Suprapubic skin (tissue), 4 donors: Measurements from ENCODE around the gene LGALS7. TPM values are rescaled to one million over a fixed set of nuclear protein-coding genes. Genes with fewer than 3 reads are reported as not detected.
A peak's percentile ranks its signal among the peaks of the same experiment; 100 is the strongest.

ENCODE experiments used
- DNase-seq, 2 donors: peaks; one replicate each; pipeline ENCODE4 v3.0.0-alpha.2; 2019; ENCODE audit warnings: low spot score in 2 of 2
- H3K27ac ChIP-seq: fragments of 200-600 bp; sonication (generic); one replicate; pipeline ENCODE4 v1.5.1; 2019
- H3K27me3 ChIP-seq: fragments of 200-600 bp; sonication (generic); one replicate; pipeline ENCODE4 v1.5.1; 2019
- H3K36me3 ChIP-seq: fragments of 200-600 bp; sonication (generic); one replicate; pipeline ENCODE4 v1.5.1; 2019
- H3K4me1 ChIP-seq: fragments of 200-600 bp; sonication (generic); one replicate; pipeline ENCODE4 v1.5.1; 2019
- H3K4me3 ChIP-seq: fragments of 200-600 bp; sonication (generic); one replicate; pipeline ENCODE4 v1.5.1; 2019; ENCODE audit warnings: mild to moderate bottlenecking
- H3K9me3 ChIP-seq: fragments of 200-600 bp; sonication (generic); one replicate; pipeline ENCODE4 v1.5.1; 2019
- CTCF ChIP-seq, 2 donors: fragments of 200-600 bp in 1 of 2; fragments of 450-650 bp in 1 of 2; sonication (generic) in 1 of 2; IDR thresholded peaks; one replicate each; pipeline ENCODE4 v1.5.1; 2016 to 2019; ENCODE audit warnings: antibody characterized with exemption in 2 of 2, mild to moderate bottlenecking in 1 of 2, moderate library complexity in 1 of 2
- EP300 ChIP-seq: sonication (generic); formaldehyde crosslinking; IDR thresholded peaks from one replicate; pipeline ENCODE4 v1.6.1; 2017; ENCODE audit warnings: antibody characterized with exemption
- POLR2A ChIP-seq, 2 donors: fragments of 450-650 bp; IDR thresholded peaks; one replicate each; pipeline ENCODE4 v1.6.1; 2017; ENCODE audit warnings: antibody characterized with exemption in 2 of 2, mild to moderate bottlenecking in 2 of 2, moderate library complexity in 2 of 2
- POLR2AphosphoS5 ChIP-seq, 3 donors: sonication (generic); formaldehyde crosslinking; IDR thresholded peaks; one replicate each; pipeline ENCODE4 v1.6.1; 2017; ENCODE audit warnings: antibody characterized with exemption in 3 of 3
- WGBS: methylation state at CpG from one replicate; pipeline ENCODE4 v1.1.5; 2018; 5-methylcytosine and 5-hydroxymethylcytosine counted together
- total RNA-seq, 4 donors: library from RNA; depleted of rRNA; stranded (reverse); fragments of >200 nt; gene quantifications; one replicate each; pipeline ENCODE4 v1.1.0, GENCODE V29; 2016

The LGALS7 gene
- total RNA-seq, 4 donors from 2014 or later, result 51.3 to 1,491 (median 446) TPM

GRCh38 chr19:38721496-38721895 is 51.8 kb downstream of the LGALS7 start:
- Histone ChIP-seq H3K4me1 (peaks cover 29% of the 10 kb centered on the region), H3K9me3 (no peaks in the 10 kb centered on the region), H3K27me3 (no peaks in the 10 kb centered on the region), H3K36me3 (peaks cover 99% of the 10 kb centered on the region), H3K27ac (peak overlapping the region; percentile 49), H3K4me3 (no peak overlapping the region)
- TF ChIP-seq EP300 (no peak), CTCF (IDR thresholded peaks at IDR 0.05) (no peak), POLR2A (IDR thresholded peaks at IDR 0.05) (no peak), POLR2AphosphoS5 (IDR thresholded peaks at IDR 0.05) (no peak)
- WGBS, result 79% methylated on average over 17 of the region's 20 CpGs
- DNase-seq, result no peak

Other genes starting within 250 kb of the LGALS7 start
- 1 to 10 TPM in 3 of 4 donors, under 1 TPM in 1; 0.68 to 2.8 (median 1.8) TPM for gene MAP4K1, start 155.6 kb downstream of the LGALS7 start, total RNA-seq
- 100 to 1,000 TPM; 274 to 587 (median 557) TPM for gene EIF3K, start 154.3 kb downstream of the LGALS7 start, total RNA-seq
- gene ACTN4, start 125.9 kb downstream of the LGALS7 start, total RNA-seq, result 100 to 1,000 TPM; 475 to 520 (median 507) TPM
- gene CAPN12, start 29.0 kb downstream of the LGALS7 start, total RNA-seq, result 10 to 100 TPM in 3 of 4 donors, 1 to 10 TPM in 1; 8.0 to 31.3 (median 15.7) TPM
- 1,000 to 10,000 TPM; 1,712 to 6,564 (median 4,773) TPM for gene LGALS7B, start 15.7 kb upstream of the LGALS7 start, total RNA-seq
- 1 to 10 TPM in 3 of 4 donors, under 1 TPM in 1; 0.39 to 8.2 (median 1.6) TPM for gene LGALS4, start 39.4 kb upstream of the LGALS7 start, total RNA-seq
- gene ECH1, start 58.3 kb upstream of the LGALS7 start, total RNA-seq, result 100 to 1,000 TPM in 1 of 4 donors, 10 to 100 TPM in 3; 77.6 to 250 (median 86.4) TPM
- gene HNRNPL, start 76.5 kb upstream of the LGALS7 start, total RNA-seq, result 100 to 1,000 TPM; 178 to 227 (median 200) TPM
- gene RINL, start 104.8 kb upstream of the LGALS7 start, total RNA-seq, result 10 to 100 TPM in 2 of 4 donors, 1 to 10 TPM in 2; 5.1 to 17.2 (median 9.2) TPM
- 100 to 1,000 TPM in 1 of 4 donors, 10 to 100 TPM in 3; 90.4 to 100 (median 96.2) TPM for gene SIRT2, start 126.1 kb upstream of the LGALS7 start, total RNA-seq
- 10 to 100 TPM; 18.1 to 25.4 (median 21.1) TPM for gene NFKBIB, start 126.5 kb upstream of the LGALS7 start, total RNA-seq
- 1 to 10 TPM in 2 of 4 donors, under 1 TPM in 1, not detected in 1; 0.85 to 3.1 (median 1.3) TPM for gene CCER2, start 138.7 kb upstream of the LGALS7 start, total RNA-seq
- gene SARS2, start 157.2 kb upstream of the LGALS7 start, total RNA-seq, result 10 to 100 TPM; 18.5 to 36.4 (median 29.2) TPM
- gene MRPS12, start 157.4 kb upstream of the LGALS7 start, total RNA-seq, result 10 to 100 TPM; 19.0 to 40.5 (median 35.2) TPM
- 10 to 100 TPM; 11.3 to 35.1 (median 20.4) TPM for gene FBXO17, start 202.2 kb upstream of the LGALS7 start, total RNA-seq